CD4-positive, alpha-beta T cell treated with Interleukin-4 for 1 hour (primary cell): ENCODE results near the gene MYO1D.
A peak's percentile ranks its signal among the peaks of the same experiment; 100 is the strongest.
"Not testable (repeated sequence)": the region's sequence is repeated elsewhere in the genome, so short reads cannot be mapped to it uniquely, and the experiment has no call there.

Experiments used
- DNase-seq, 2 donors: peaks; one replicate each; pipeline ENCODE4 v3.0.0-alpha.2; 2020 to 2022

Gene MYO1D

GRCh38 chr17:32876417-32877163, at the start of gene MYO1D:
Gene MYO1D, minus strand, starts transcription at chr17:32877124. Its CDS starts 252 bp downstream, at chr17:32876872.
- peak; percentile 53 to 66 for DNase-seq

GRCh38 chr17:32926183-32926582, 49.3 kb upstream of the MYO1D start:
- DNase-seq: no peak

- DNase-seq: not testable (repeated sequence)
Measured at GRCh38 chr17:32923905-32924304, 47.0 kb upstream of the MYO1D start.

GRCh38 chr17:32921017-32921416, 44.1 kb upstream of the MYO1D start:
- DNase-seq: no peak

GRCh38 chr17:32920293-32920692, 43.4 kb upstream of the MYO1D start:
- no peak for DNase-seq

- DNase-seq: not testable (repeated sequence)
Measured at GRCh38 chr17:32919876-32920275, 43.0 kb upstream of the MYO1D start.

GRCh38 chr17:32917842-32918241, 40.9 kb upstream of the MYO1D start:
- DNase-seq: no peak

- no peak for DNase-seq
Measured at GRCh38 chr17:32917081-32917480, 40.2 kb upstream of the MYO1D start.

GRCh38 chr17:32916134-32916533, 39.2 kb upstream of the MYO1D start:
- no peak for DNase-seq

GRCh38 chr17:32915245-32915644, 38.3 kb upstream of the MYO1D start:
- no peak for DNase-seq

- no peak for DNase-seq
Measured at GRCh38 chr17:32914181-32914580, 37.3 kb upstream of the MYO1D start.

GRCh38 chr17:32913593-32913992, 36.7 kb upstream of the MYO1D start:
- DNase-seq: no peak

GRCh38 chr17:32912218-32912897, 35.4 kb upstream of the MYO1D start:
- no peak for DNase-seq

GRCh38 chr17:32910769-32911168, 33.8 kb upstream of the MYO1D start:
- no peak for DNase-seq

GRCh38 chr17:32909787-32910369, 33.0 kb upstream of the MYO1D start:
- DNase-seq: peak; percentile 48 to 56

- DNase-seq: no peak
Measured at GRCh38 chr17:32907583-32907982, 30.7 kb upstream of the MYO1D start.

GRCh38 chr17:32904891-32905290, 28.0 kb upstream of the MYO1D start:
- DNase-seq: no peak

GRCh38 chr17:32903774-32904673, 27.1 kb upstream of the MYO1D start:
- DNase-seq: no peak

GRCh38 chr17:32901743-32902142, 24.8 kb upstream of the MYO1D start:
- DNase-seq: no peak

- DNase-seq: no peak
Measured at GRCh38 chr17:32899236-32900013, 22.5 kb upstream of the MYO1D start.

GRCh38 chr17:32896647-32897258, 19.8 kb upstream of the MYO1D start:
- no peak for DNase-seq

GRCh38 chr17:32894245-32894644, 17.3 kb upstream of the MYO1D start:
- no peak for DNase-seq
